DND-41 (cell line): ENCODE measurements around the gene TMBIM6.

Experiments used
- ATAC-seq: fragments of 200-7000 bp; cut with Tn5 transposase; 3 replicates; pipeline ENCODE4 v1.9.1; 2021; ENCODE audit warnings: low read depth; ENCODE audit not compliant: insufficient read depth
- DNase-seq: peaks from one replicate; pipeline ENCODE4 v3.0.0-alpha.2; 2020
- H2AFZ ChIP-seq: 2 replicates; pipeline ENCODE4 v1.6.0; 2012; ENCODE audit warnings: low read depth, low read length
- H3K27ac ChIP-seq: 2 replicates; pipeline ENCODE4 v1.5.1; 2012; ENCODE audit warnings: low read length, inconsistent platforms
- H3K27me3 ChIP-seq: fragments of 200-600 bp; sonication (generic); 2 replicates; pipeline ENCODE4 v1.6.0; 2012; ENCODE audit warnings: low read length, mild to moderate bottlenecking, inconsistent platforms; ENCODE audit not compliant: insufficient read depth, poor library complexity
- H3K36me3 ChIP-seq: 2 replicates; pipeline ENCODE4 v1.5.1; 2012; ENCODE audit warnings: low read length, inconsistent platforms; ENCODE audit not compliant: insufficient read depth
- H3K4me1 ChIP-seq: 2 replicates; pipeline ENCODE4 v1.5.1; 2012; ENCODE audit warnings: mild to moderate bottlenecking, low read length; ENCODE audit not compliant: insufficient read depth
- H3K4me2 ChIP-seq: 2 replicates; pipeline ENCODE4 v1.6.0; 2012; ENCODE audit warnings: mild to moderate bottlenecking, moderate library complexity, low read length, inconsistent platforms; ENCODE audit not compliant: insufficient read depth
- H3K4me3 ChIP-seq, 2 experiments: fragments of 200-600 bp in 1 of 2; shearing (Covaris generic) in 1 of 2; 2 replicates each; pipeline ENCODE4 v1.5.1; 2012 to 2016; ENCODE audit warnings: inconsistent platforms in 2 of 2, low read length in 2 of 2, mild to moderate bottlenecking in 2 of 2, low read depth in 1 of 2, moderate library complexity in 1 of 2
- H3K79me2 ChIP-seq: 2 replicates; pipeline ENCODE4 v1.6.0; 2012; ENCODE audit warnings: low read length, inconsistent platforms; ENCODE audit not compliant: insufficient read depth
- H3K9ac ChIP-seq: 2 replicates; pipeline ENCODE4 v1.6.0; 2012; ENCODE audit warnings: low read depth, mild to moderate bottlenecking, inconsistent platforms, low read length, moderate library complexity
- H3K9me3 ChIP-seq: 2 replicates; pipeline ENCODE4 v1.5.1; 2012; ENCODE audit warnings: low read length, moderate library complexity, mild to moderate bottlenecking, inconsistent platforms; ENCODE audit not compliant: insufficient read depth, severe bottlenecking
- H4K20me1 ChIP-seq: 2 replicates; pipeline ENCODE4 v1.6.0; 2012; ENCODE audit warnings: low read length; ENCODE audit not compliant: insufficient read depth
- CTCF ChIP-seq: IDR thresholded peaks from 2 replicates; pipeline ENCODE4 v1.5.1; 2012; ENCODE audit warnings: borderline replicate concordance, low read length, moderate library complexity, mild to moderate bottlenecking; ENCODE audit not compliant: poor library complexity, severe bottlenecking; ENCODE audit errors: extremely low read depth
- EZH2 ChIP-seq: IDR thresholded peaks from 3 replicates; pipeline ENCODE4 v1.6.1; 2012; ENCODE audit warnings: borderline replicate concordance, low read depth, mild to moderate bottlenecking, moderate library complexity, low read length, inconsistent platforms; ENCODE audit not compliant: severe bottlenecking

Gene TMBIM6

DNA sequence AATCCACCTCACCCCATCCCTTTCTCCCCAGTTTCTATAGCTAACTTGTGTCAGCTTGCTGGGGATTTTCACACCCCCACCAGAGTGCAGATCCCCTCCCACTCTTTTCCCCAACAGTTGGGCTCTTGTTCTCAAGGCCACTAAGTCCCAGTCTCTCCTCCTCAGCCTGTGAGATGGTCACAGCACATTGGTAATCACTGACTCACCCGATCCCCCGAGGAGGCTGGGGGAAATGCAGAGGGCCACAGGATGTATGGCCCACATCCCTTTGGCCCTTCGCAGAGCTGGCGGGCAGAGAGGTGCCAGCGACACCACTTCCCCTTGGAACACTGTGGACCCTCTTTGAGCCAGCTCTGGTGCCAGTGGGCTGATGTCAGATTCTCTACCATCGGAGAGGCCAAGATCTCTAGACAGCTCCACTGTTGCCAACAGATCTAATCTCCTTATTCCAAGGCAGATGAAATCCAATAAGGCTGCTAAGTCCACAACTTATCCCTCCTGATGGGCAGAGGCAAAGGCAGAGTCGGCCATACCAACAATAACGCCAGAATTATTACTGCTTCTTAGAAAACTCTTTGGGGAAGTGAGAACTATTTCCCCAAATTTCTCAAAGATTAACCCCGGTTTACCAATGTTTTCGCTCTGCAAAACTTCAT is 35.8 kb upstream of the TMBIM6 start:
- Histone ChIP-seq H3K9ac (peak overlapping the region; percentile 88; the same call in 1 of the 2 replicates), H3K27me3 (peaks cover 5% of the 10 kb centered on the region), H3K27ac (peak overlapping the region; percentile 33; the same call in 1 of the 2 replicates), H3K9me3 (no peaks in the 10 kb centered on the region), H2AFZ (no peak overlapping the region), H3K79me2 (peaks cover 52% of the 10 kb centered on the region), H3K4me2 (peak overlapping the region; percentile 79), H4K20me1 (0 out of 2 replicates have a peak, but pooled peaks cover 8% of the 10 kb centered on the region), H3K36me3 (no peaks in the 10 kb centered on the region), H3K4me1 (peaks cover 35% of the 10 kb centered on the region), H3K4me3 (peak overlapping the region; percentile 74 to 85; a peak in 3 of 4 replicates)
- DNase-seq: no peak
- no peak for TF ChIP-seq EZH2
- TF ChIP-seq CTCF: no peak
- ATAC-seq: no peak

GRCh38 chr12:49706351-49707127 is 34.8 kb upstream of the TMBIM6 start:
- peak overlapping the region; percentile 77 for H2AFZ ChIP-seq

DNA sequence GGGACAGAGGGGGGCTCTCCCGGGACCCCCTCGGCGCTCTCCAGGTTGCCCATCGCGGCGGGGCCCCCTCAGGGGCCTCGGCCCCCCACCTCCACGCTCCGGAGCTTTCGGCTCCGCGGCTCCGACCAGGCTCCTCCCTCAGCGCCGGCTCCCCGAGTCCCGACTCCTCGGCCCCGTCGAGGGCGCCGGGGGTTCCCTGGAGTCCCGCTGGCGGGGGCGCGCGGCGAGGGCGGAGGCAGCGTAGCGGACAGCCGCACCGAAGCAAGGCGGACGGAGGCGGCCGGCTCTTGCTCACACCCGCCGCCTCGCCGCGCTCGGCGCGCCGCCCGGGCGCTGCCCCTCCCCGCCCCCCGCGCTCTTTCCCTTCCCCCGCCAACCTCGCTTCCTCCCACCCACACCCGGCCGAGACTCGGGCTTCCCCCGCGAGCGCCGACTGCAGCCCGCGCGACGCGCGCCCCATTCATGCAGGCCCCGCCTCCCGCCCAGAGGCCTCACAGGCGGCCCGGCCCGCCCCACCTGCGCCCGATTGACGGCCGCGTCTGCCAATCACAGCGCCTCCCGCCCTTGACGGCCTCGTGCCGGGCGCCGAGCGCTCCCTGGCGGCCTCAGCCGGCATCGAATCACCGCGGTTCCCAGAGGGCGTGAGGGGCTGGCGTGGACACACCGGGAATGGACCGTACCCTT is 34.1 kb upstream of the TMBIM6 start, which contains the start of gene FMNL3:
Gene FMNL3, minus strand, starts transcription at position 278 of the 684 bp plus-strand sequence. Its CDS starts 225 bp downstream, at position 53.
- Histone ChIP-seq H3K27ac (peak within 1 kb of the TSS; percentile 68), H3K9ac (peak within 1 kb of the TSS; percentile 88)

More at GRCh38 chr12:49706351-49707127, 34.8 kb upstream of the TMBIM6 start:
- Histone ChIP-seq H3K9ac (peak overlapping the region; percentile 88), H4K20me1 (0 out of 2 replicates have a peak, but pooled peaks cover 8% of the 10 kb centered on the region), H3K4me3 (peak overlapping the region; percentile 74 to 85), H3K27me3 (peaks cover 5% of the 10 kb centered on the region), H3K4me1 (peaks cover 33% of the 10 kb centered on the region), H3K36me3 (no peaks in the 10 kb centered on the region), H3K27ac (peak overlapping the region; percentile 68), H3K9me3 (no peaks in the 10 kb centered on the region), H3K79me2 (peaks cover 49% of the 10 kb centered on the region), H3K4me2 (peak overlapping the region; percentile 79)
- TF ChIP-seq CTCF (no peak), EZH2 (no peak)
- ATAC-seq: peak; percentile 62
- DNase-seq: peak; percentile 65

More for the DNA sequence above, 34.1 kb upstream of the TMBIM6 start, which contains the start of gene FMNL3:
- Histone ChIP-seq H2AFZ (peak within 1 kb of the TSS; percentile 77), H3K27me3 (peaks cover 5% of the 10 kb centered on the region), H3K4me1 (peaks cover 33% of the 10 kb centered on the region), H3K36me3 (no peaks in the 10 kb centered on the region), H3K4me2 (peak within 1 kb of the TSS; percentile 79), H3K79me2 (peaks cover 43% of the 10 kb centered on the region), H4K20me1 (0 out of 2 replicates have a peak, but pooled peaks cover 8% of the 10 kb centered on the region), H3K9me3 (no peaks in the 10 kb centered on the region), H3K4me3 (peak within 1 kb of the TSS; percentile 74 to 85)
- ATAC-seq (peak; percentile 91), DNase-seq (peak; percentile 98)
- TF ChIP-seq CTCF (peak; percentile 98), EZH2 (no peak)
